Thoracic aorta (tissue), 2 donors: Measurements from ENCODE around the gene GPA33. TPM values are rescaled to one million over a fixed set of nuclear protein-coding genes. Genes with fewer than 3 reads are reported as not detected.

Experiments
- ATAC-seq: fragments of 150-250 bp; one replicate; pipeline ENCODE4 v1.8.0; 2017; ENCODE audit warnings: low read depth; ENCODE audit not compliant: insufficient number of reproducible peaks, low FRiP score
- DNase-seq: peaks from one replicate; pipeline ENCODE4 v3.0.0-alpha.2; 2020; ENCODE audit warnings: low spot score
- H3K27ac ChIP-seq, 2 donors: fragments of 200-600 bp; sonication (generic); 1 replicate in 1 of 2; 2 replicates in 1 of 2; pipeline ENCODE4 v1.5.1; 2016; ENCODE audit warnings: mild to moderate bottlenecking in 2 of 2, moderate library complexity in 2 of 2
- H3K27me3 ChIP-seq: fragments of 200-600 bp; sonication (generic); replicated peaks from 2 replicates; pipeline ENCODE4 v1.6.0; 2016; ENCODE audit warnings: mild to moderate bottlenecking; ENCODE audit not compliant: insufficient read depth
- H3K36me3 ChIP-seq: fragments of 200-600 bp; sonication (generic); one replicate; pipeline ENCODE4 v1.5.1; 2016
- H3K4me1 ChIP-seq, 2 donors: fragments of 200-600 bp; sonication (generic); 1 replicate in 1 of 2; 2 replicates in 1 of 2; pipeline versions ENCODE4 v1.5.1 to v1.6.0; 2016; ENCODE audit warnings: low read depth in 2 of 2, mild to moderate bottlenecking in 1 of 2; ENCODE audit not compliant: control insufficient read depth in 1 of 2
- H3K4me3 ChIP-seq: fragments of 200-600 bp; sonication (generic); 2 replicates; pipeline ENCODE4 v1.5.1; 2016; ENCODE audit warnings: mild to moderate bottlenecking
- H3K9me3 ChIP-seq: fragments of 200-600 bp; sonication (generic); 2 replicates; pipeline ENCODE4 v1.5.1; 2016
- CTCF ChIP-seq: fragments of 200-600 bp; sonication (generic); IDR thresholded peaks from one replicate; pipeline ENCODE4 v1.5.1; 2019; ENCODE audit warnings: antibody characterized with exemption
- total RNA-seq, 2 donors: library from RNA; depleted of rRNA; stranded (reverse); fragments of >200 nt; gene quantifications; one replicate each; pipeline versions ENCODE4 v1.1.0 to v1.2.3, GENCODE V29; 2016

Gene GPA33
- total RNA-seq, 2 donors from 2014 or later: not detected

GRCh38 chr1:167128261-167129227 is 38.4 kb upstream of the GPA33 start:
- DNase-seq (no peak), ATAC-seq (no peak)
- Histone ChIP-seq H3K4me1 (no peaks in the 10 kb centered on the region), H3K4me3 (no peak overlapping the region), H3K27me3 (no peaks in the 10 kb centered on the region), H3K27ac (no peak overlapping the region), H3K36me3 (peaks cover 24% of the 10 kb centered on the region), H3K9me3 (no peaks in the 10 kb centered on the region)
- TF ChIP-seq CTCF: no peak

GRCh38 chr1:167127661-167128060 is 37.5 kb upstream of the GPA33 start:
- H3K9me3 ChIP-seq: no peaks in the 10 kb centered on the region
- DNase-seq (no peak), ATAC-seq (no peak)
- H3K4me1 ChIP-seq: no peaks in the 10 kb centered on the region
- no peak overlapping the region for H3K4me3 ChIP-seq
- H3K27ac ChIP-seq: no peak overlapping the region
- peaks cover 24% of the 10 kb centered on the region for H3K36me3 ChIP-seq
- TF ChIP-seq CTCF: no peak
- H3K27me3 ChIP-seq: no peaks in the 10 kb centered on the region

- Histone ChIP-seq H3K4me1 (peaks cover 0 to 1% of the 10 kb centered on the region in 2 donors), H3K36me3 (peaks cover 24% of the 10 kb centered on the region), H3K27me3 (no peaks in the 10 kb centered on the region), H3K4me3 (no peak overlapping the region), H3K9me3 (no peaks in the 10 kb centered on the region), H3K27ac (no peak overlapping the region)
- no peak for DNase-seq
- no peak for TF ChIP-seq CTCF
- no peak for ATAC-seq
Observed at GRCh38 chr1:167127236-167127635, 37.1 kb upstream of the GPA33 start.

GRCh38 chr1:167126811-167127210 is 36.6 kb upstream of the GPA33 start:
- DNase-seq (no peak), ATAC-seq (no peak)
- TF ChIP-seq CTCF: no peak
- no peak overlapping the region for H3K4me3 ChIP-seq
- H3K36me3 ChIP-seq: peaks cover 24% of the 10 kb centered on the region
- H3K27ac ChIP-seq: no peak overlapping the region
- peaks cover 0 to 4% of the 10 kb centered on the region in 2 donors for H3K4me1 ChIP-seq
- no peaks in the 10 kb centered on the region for H3K9me3 ChIP-seq
- H3K27me3 ChIP-seq: no peaks in the 10 kb centered on the region

- no peak overlapping the region for H3K27ac ChIP-seq
- no peak overlapping the region for H3K4me3 ChIP-seq
- TF ChIP-seq CTCF: no peak
- DNase-seq: no peak
- no peaks in the 10 kb centered on the region for H3K27me3 ChIP-seq
- ATAC-seq: no peak
- no peaks in the 10 kb centered on the region for H3K9me3 ChIP-seq
- peaks cover 0 to 4% of the 10 kb centered on the region in 2 donors for H3K4me1 ChIP-seq
- peaks cover 24% of the 10 kb centered on the region for H3K36me3 ChIP-seq
Observed at GRCh38 chr1:167126317-167126716, 36.1 kb upstream of the GPA33 start.
